Activated CD4-positive, alpha-beta T cell treated with anti-CD3 and anti-CD28 coated beads, Interleukin-10, Interleukin-2, amounts not matched to agents 100 ng/mL and 50 ng/mL, durations not matched to agents 16 hours and 8 hours (primary cell): ENCODE data around the gene PNMA8C.
"Not testable (repeated sequence)": the region's sequence is repeated elsewhere in the genome, so short reads cannot be mapped to it uniquely, and the experiment has no call there.

Source experiments
- DNase-seq: peaks from one replicate; pipeline ENCODE4 v3.0.0-alpha.2; 2020

The PNMA8C gene

DNA sequence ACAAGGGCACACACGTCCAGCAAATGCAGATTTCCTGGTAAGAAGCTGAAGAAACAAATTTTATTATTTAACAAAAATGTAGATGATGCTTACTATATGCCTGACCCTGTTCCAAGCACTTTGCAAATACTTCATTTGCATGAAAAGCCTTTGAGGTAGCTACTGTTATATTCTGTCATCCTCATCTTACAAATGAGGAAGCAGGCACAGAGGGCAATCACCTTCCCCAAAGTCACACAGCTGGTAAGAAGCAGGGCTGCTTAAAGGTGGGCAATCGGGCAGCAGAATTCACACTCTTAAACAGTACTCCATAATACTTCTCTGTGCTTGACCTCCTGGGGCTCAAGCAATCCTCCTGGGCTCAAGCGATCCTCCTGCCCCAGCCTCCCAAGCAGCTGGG, 18.3 kb upstream of the PNMA8C start:
- no peak for DNase-seq

DNA sequence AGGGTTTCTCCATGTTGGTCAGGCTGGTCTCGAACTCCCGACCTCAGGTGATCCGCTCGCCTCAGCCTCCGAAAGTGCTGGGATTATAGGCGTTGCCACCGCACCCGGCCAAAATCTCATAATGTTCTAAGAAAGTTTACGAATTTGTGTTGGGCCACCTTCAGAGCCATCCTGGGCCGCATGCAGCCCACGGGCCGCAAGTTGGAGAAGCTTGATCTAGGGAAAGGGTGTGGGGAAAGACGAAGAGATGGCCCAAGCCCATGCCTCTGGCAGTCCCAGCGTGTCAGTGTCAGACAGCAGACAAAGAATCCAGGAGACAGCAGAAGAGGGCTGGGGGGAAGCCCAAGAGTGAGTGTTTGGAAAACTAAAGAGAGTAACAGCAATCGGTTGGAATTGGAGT, 17.3 kb upstream of the PNMA8C start:
- DNase-seq = no peak

DNA sequence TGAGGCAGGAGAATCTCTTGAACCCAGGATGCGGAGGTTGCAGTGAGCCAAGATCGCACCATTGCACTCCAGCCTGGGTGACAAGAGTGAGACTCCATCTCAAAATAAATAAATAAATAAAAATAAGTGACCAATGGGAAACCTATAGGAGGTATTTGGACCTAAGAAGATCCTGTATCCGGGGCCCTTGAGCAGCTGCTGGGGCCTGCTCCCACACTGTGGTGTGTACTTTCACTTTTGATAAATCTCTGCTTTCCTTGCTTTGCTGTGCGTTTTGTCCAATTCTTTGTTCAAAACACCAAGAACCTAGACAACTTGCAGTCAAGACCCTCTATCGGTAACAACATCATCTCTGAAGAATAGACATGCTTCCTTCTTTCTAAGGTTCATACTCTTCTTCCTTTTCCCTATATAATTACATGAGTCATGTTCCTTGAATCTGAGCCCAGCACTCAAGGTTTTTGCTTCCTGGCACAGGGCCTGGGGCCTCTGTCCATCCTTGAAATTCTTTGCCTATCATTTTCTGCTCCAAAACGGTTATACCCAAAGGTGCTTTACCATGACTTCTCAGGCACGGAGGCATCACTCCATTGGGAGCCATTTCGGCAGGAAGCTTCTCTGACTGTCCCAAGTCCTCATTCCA, 14.2 kb upstream of the PNMA8C start:
- DNase-seq = no peak

DNA sequence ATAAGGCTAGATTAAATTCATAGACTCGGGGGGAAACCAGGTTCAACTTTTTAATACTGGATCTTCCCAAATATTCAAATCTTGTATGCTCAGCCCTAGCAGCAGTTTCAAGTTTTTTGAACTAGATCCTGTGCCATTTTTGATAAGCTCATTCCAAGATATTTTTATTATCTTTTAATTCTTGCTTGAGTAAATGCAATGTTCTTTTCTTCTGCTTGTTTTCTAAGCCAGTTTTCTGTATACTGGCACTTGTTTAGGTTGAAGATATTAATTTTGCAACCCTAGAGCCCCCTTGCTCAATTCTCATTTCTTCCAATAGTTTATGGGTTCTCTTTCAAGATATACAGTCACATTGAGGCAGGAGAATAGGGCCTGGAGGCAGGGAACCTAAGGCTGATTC, 13.1 kb upstream of the PNMA8C start:
- DNase-seq = no peak

DNA sequence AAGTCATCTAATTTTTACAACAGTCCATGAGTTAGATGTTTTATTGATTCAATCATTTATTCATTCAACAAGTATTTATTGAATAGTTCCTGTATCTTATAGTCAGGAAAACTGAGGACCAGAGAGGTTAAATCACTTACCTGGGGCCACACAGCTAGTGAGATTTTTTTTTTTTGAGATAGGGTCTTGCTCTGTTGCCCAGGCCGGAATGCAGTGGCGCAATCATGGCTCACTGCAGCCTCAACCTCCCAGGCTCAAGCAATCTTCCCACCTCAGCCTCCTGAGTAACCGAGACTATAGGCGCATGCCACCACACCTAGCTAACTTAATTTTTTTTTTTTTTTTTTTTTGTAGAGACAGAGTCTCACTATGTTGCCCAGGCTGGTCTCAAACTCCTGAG, 7.0 kb upstream of the PNMA8C start:
- DNase-seq = not testable (repeated sequence)

DNA sequence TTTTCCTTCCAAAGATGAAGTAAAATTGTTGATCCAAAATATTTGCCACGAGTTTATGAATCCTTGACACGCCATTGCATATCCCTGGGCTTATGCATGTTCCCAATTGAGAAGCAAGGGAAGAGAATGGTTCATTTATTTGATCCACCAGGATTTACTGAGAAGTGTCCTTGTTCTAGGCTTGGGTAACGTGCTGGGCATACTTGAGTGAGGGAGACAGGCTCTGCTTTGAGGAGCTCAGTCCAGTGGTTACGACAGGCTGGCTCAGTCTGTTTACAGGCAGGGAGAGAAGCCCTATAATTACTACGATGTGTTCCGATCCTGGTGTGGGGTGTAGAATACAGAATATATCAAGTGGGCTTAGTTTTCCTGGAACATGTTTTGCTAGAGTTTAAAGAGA, 6.3 kb upstream of the PNMA8C start:
- DNase-seq = no peak

DNA sequence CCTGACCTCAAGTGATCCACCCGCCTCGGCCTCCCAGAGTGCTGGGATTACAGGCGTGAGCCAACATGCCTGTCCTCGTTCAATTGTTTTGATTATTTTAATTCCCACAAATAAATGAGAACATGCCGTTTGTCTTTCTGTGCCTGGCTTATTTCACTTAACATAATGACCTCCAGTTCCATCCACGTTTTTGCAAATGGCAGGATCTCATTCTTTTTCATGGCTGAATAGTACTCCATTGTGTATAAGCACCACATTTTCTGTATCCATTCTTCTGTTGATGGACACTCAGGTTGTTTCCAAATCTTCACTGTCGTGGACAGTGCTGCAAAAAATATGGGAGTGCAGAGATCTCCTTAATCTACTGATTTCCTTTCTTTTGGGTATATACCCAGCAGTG, 4.7 kb upstream of the PNMA8C start:
- not testable (repeated sequence) for DNase-seq

DNA sequence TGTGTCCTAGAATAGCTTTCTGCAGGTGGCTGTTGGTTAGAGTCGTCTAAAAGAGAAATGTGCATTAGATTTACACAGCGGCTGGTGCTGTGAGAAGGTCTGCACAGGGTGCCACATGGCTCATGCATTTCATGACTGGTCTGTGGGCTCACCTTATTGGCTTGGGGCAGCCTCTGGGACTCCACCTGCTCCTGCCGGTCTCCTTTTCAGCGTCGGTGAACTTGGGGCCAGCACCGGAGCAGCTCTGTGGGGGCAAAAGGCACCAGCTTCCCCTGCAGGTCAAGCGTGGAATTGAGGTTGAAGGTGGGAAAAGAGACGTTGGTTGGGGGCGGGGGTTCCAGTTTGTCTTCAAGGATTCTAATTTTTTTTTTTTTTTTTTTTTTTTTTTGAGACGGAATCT, 3.1 kb upstream of the PNMA8C start:
- no peak for DNase-seq

DNA sequence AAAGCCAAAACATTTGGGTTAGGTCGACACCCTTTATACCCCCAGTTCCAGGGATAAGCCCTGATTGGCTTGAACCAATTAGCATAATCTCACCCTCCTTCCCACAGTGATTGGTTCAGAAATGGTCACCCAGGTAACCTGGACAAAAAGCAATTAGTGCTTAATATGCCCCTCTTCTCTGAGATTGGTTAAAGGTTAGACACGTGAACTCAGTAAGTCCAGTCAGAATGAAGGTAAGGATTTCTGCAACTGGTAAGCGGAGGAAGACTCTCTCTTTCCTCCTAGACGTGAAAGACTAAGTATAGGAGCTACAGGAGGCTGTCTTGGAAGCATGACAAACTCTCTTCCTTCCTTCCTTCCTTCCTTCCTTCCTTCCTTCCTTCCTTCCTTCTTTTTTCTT, 1.3 kb upstream of the PNMA8C start:
- no peak for DNase-seq

DNA sequence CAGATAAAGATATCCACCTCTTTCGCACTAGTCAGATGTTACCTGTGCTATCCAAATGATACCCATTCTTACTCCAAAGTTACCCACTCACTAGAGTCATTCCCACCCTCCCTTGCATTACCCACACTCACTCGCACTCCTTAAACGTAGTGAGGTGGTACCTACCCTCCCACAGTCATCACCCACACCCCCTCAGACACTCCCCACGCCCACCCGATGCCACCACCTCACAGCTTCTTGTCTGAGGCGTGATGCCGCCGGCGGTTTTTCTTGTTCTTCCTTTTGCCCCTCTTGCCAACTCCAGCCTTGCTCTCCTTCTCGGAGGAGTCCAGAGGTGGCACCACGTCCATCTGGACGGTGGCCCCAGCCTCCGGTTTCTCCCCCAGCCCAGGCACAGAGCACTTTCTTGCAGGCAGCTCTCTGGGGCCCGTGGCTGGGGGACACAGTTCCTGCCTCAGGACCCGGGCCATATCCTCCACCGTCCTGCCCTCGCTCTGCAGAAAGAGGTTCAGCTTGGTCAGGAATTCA, 1.2 kb downstream of the PNMA8C start:
- no peak for DNase-seq

DNA sequence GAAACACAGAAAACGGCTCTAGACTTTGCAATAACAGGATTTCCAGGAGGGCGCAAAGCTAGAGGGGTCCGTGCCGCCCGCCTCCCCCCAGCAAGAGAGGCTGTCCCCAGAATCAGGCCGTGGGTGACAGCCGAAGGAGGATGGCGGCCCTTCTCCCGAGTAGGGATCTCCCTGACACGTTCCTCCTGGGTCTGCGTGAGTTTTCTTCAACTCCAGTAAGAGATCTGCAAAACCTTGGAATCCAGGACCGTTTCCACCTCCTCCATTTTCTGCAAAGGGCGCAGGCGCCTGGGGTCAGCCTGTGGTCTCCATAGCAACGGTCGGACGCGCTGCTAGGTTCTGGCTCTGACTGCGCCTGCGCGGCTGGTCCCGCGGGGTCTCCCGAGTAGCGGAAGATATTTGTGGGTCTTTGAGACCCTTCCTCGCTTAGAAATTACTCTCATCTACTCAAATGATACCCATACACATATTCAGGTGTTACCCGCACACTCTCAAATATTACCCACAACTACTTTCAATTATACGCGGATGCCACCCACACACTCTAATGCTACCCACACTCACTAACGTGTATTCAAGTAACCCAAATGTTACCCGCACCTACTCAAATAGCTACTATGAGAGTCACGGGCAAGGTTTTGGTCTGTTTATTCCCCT, 2.1 kb downstream of the PNMA8C start:
- DNase-seq = peak; percentile 55

DNA sequence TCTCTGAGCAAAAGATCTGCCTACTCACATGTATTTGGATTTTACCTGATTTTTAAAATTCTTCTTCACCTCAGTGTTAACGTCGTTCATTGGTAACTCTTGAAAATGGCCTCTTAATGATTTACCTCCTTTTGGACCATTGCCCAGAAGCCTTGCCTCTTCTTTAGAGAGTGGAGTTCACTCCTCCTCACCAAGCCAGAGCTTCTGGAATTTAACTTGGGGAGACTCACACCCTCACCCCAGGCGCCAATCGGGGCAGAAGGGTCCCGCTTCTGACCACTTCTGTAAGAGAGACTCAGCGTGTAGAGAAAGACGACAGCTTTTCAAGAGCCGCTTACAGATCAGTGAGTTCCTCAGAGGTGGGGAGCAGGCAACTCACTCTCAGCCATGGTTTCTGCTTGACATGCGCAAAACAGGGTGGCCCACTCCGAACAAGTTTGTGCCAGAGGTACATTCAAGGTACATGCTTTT, 2.7 kb downstream of the PNMA8C start:
- no peak for DNase-seq

DNA sequence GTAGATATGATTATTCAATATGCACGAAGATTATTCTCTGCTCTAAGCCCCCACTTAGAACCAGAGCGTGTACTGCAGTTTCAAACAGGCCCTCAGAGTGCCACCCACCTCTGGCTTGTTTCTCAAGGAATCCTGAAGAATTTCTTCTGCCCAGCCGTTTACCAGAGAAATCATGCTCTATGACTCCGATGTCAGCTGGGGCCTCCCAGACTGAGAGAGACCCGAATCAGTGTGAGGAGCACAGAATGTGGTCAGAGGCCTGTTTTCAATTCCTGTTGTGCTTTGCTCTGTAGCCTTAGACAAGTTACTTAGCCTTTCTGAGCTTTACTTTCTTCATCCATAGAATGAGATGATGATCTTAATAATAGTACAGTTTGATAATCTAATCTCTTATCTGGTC, 5.5 kb downstream of the PNMA8C start:
- DNase-seq = no peak

DNA sequence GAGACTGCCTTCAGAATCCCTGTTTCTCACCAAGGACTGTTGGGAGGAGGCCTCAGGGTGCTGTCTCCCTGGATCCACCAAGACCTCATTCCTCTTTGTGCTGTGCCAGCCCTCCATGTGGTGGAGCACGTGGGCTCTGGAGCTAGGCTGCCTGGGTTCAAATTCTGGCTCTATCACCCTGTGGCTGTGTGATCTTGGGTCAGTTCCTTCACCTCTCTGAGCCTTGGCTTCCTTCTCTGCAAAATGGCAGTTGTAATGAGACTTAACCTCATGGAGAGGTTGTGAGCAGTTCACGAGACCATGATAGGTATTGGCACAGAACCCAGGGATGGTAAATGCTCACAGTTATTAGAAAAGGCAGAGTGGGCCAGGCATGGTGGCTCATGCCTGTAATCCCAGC, 6.4 kb downstream of the PNMA8C start:
- DNase-seq = no peak

DNA sequence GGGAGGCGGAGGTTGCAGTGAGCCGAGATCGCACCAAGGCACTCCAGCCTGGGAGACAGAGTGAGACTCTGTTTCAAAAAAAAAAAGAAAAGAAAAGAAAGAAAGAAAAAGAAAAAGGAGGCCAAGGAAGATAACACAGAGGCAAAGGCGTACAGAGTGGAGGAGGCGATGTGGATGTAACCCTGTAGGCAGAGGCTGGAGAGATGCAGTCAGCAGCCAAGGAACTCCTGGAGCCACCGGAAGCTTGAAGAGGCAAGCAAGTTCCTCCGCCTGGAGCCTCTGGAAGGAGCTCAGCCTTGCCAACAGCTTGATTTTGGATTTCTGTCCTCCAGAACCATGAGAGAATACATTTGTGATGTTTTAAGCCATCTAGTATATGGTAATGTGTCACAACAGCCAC, 8.7 kb downstream of the PNMA8C start:
- no peak for DNase-seq

DNA sequence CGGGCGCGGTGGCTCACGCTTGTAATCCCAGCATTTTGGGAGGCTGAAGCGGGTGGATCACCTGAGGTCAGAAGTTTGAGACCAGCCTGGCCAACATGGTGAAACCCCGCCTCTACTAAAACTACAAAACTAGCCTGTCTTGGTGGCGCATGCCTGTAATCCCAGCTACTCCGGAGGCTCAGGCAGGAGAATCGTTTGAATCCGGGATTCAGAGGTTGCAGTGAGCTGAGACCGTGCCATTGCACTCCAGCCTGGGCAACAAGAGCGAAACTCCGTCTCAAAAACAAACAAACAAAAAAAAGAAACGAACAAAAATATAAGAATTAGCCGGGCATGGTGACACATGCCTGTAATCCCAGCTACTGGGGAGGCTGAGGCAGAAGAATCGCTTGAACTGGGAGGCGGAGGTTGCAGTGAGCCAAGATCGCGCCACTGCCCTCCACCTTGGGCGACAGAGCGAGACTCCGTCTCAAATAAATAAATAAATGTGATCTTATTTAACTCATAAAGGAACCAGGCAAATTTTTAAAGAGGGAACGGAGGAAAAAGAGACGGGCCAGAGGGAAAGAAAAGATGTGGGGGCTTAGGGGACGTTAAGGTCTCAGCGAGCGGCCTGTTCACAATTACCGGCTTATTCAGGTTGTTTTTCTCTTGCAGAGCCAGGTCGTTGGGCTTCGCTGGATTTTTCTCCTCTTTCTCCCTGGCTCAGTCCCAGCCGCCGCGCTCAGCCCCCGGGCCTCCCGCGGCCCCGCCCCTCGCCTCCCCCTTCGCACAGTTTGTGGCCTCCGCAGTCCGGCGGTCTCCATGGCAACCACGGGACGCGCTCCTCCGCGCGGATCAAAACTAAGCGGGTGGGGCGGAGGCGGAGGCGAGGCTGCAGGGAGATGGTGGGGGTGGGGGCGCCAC, 12.7 kb downstream of the PNMA8C start:
- peak; percentile 20 for DNase-seq

DNA sequence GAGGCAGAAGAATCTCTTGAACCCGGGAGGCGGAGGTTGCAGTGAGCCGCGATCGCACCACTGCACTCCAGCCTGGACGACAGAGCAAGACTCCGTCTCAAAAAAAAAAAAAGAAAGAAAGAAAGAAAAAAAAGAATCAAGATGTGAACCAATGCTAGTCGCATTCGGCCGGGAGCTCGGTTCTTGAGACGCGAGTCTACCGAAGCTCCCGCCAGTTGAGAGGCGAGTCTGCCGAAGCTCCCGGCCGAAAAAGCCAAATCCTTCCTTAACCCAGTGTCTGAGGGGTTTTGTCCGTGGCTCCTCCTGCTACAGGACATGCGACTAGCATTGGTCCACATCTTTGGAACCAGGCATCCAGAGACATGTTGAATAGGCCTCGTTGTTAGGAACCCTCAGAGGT, 13.8 kb downstream of the PNMA8C start:
- not testable (repeated sequence) for DNase-seq

DNA sequence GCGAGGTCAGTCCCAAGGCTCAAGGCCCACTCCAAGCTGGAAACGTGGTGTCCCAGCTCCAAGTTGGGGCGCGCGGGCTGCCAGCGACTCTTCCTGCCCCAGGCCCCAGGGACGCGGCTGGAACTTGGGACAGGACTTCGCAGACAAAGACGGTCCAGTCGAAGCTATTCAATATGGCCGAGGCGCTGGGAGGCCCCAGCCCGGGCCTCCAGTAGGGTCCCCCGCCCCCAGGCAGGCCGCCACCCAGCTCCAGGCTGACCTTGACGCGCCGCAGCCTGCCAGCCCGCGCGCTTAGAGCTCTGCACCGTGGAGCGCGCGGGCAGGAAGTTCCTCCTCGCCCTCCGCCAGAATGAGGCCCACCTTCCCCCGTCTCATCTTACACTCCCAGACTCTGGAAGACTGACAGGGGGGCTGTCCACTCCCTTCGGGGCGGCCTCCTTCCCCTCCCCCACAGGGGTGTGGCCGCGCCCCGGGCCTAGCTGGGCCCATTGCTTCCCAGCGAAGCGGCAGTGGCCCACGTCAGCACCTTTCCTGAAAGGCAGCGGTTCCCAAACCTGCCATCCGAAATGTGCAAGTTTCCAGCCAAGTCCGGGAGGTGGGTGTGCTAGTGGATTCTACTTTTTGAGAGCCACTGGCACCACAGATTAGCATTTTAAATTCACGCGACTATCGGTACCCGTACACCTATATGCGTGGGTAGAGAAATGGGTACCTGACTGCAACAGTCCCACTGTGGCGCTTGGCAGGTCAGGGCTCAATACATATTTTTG, 15.3 kb downstream of the PNMA8C start, which contains the start of gene CCDC8:
TSS of gene CCDC8 (minus strand) at position 303 of the 770 bp plus-strand sequence. CDS start 754 bp downstream, outside the sequence.
- no peak for DNase-seq

DNA sequence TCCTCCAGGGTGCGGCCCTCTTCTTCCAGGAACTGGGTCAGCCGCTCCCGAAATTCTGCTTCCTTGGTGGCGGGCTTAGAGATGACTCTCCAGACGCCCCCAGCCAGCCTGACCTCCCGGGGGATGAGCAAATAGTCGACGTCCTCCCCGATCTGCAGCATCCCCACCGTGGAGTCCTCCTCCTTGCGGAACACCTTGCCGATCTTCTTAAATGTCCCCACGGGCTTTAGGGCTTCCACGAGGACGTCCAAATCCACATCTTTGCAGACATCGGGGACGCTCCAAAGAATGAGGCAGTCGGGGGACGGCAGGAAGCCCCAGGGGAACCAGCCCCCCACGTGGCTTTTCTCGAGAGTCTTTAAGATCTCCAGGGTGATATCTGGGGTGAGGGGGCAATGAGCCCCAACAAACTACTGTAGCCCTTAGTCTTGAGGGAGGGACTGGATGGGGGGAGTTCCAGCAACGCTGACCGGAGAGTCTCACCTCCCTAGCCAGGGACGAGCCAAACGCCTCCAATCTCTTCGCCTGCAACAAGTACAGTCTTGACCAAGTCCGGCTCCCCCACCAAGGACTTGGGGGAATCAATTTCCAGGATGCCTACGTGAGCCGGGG, 16.0 kb downstream of the PNMA8C start:
- DNase-seq = no peak

DNA sequence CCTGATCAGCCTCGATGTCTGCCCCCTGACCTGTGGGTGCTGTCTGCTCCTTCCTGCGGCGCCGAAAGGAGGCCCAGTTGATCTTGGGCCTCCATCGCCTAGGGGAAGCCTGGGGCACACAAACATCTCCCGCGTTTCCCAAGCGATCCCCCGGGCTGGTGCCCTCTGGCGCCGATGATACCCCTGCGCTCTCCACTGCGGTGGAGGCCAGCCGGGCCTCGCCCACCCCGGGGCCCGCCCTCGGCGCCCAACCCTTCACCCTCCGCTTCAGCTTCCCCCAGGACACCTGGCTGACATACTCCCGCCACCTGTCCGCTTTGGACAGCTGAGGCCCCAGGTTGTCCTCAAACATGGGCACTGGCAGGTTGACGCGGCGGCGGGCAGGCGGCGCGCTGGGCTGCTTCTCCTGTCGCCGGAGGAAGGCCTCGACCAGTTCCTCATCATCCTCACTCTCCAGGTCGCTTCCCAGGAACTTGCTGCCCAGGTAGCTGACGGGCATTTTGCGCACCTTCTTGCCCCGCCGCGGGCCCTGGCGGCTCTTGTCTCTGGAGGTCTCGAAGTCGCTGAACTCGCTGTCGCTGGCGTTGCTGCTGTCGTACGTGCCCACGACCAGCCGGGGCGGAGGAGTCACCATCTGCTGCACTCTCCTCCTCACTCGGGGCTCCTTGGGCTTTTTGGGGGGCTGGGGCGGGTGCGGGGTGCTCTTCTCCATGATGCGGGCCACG, 16.6 kb downstream of the PNMA8C start:
- no peak for DNase-seq
